ENCODE measurements around the gene AKR1C1. TPM values are rescaled to one million over a fixed set of nuclear protein-coding genes. Genes with fewer than 3 reads are reported as not detected.
"Not testable (repeated sequence)": the region's sequence is repeated elsewhere in the genome, so short reads cannot be mapped to it uniquely, and the experiment has no call there.

Gene AKR1C1
- total and polyA plus RNA-seq, 3 donors from 2014 or later, result 23.2 to 30.8 (median 26.3) TPM

DNA sequence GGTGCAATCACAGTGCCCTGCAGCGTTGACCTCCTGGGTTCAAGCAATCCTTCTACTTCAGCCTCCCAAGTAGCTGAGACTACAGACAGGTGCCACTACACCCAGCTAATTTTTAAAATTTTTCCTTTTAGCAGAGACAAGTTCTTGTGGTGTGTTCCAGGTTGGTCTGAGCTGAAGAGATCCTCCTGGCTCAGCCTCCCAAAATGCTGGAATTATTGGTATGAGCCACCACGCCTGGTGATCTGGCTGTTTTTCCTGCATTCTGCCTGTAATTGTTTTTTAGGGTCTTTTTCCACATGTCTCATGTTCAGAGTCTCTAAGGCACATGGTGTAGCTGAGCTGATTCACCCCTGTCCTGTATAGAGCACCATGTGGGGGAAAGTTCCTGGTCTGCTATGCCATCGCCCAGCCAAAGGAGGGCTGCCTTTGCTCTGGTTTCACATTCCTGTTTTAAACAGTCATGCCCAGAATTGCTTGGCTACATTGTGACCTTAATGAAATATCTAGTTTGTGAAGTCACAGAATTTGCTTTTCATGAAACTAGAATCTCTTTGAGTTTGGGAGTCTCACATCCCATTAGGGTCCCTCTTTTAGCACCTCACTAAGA lies 55.6 kb downstream of the AKR1C1 start:
- H3K4me3 ChIP-seq; intact Hi-C loops (cut with DNase I; ENCODE audit: low total_unique reads); H3K36me3 ChIP-seq (ENCODE audit: low read depth, missing control alignments); H3K27me3 ChIP-seq; H3K9me3 ChIP-seq: not testable (repeated sequence)
- peak; percentile 15 to 35 (median 28) for TF ChIP-seq CTCF (IDR thresholded peaks at IDR 0.05)
- 55 to 66% methylated on average over 2 to 3 of the region's 3 CpGs for WGBS, 2 donors
- peak overlapping the region in 1 of 2 donors; percentile 54 for H3K27ac ChIP-seq
- peak; percentile 65 for DNase-seq
- peaks cover 15% of the 10 kb centered on the region for H3K4me1 ChIP-seq

DNA sequence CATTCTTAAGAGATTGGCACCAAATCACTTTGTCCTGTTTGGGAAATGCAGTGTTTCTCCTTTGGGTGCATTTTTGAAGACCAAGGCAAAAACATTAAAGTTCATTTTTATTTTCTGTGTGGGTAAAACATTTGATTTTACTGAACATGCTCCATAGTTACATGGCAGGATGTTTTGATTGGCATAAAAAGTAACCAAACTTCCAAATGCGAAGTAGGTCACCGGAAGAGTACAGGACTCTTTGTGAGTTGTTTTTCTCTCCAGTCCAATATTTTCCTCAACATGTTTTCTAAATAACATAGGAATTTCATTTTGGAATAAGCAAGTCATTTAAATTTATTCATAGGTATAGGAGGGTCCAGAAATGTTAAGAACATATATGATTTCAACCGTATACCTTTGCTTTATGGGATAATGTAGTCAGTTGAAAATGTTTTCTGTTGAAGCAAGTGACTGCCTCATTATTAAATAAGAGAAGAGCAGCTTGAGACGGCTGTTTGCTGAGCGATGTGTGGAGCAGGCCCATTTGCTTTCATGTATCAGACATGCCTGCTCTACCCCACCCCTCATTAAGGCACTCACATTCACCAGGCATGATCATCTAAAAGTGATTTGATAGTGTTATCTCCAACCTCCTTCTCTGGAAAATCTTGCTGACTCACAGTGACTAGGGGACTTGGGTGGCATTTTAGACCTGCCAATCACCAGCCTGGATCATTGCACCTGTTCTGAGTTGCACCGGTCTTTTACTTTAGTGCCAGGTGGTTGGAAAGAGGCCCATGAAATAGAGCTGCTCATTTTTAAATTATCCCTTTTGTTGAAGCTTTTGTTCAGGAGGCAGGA lies 56.8 kb downstream of the AKR1C1 start:
- peak overlapping the region in 1 of 2 donors; percentile 54 for H3K27ac ChIP-seq
- H3K4me1 ChIP-seq, result peaks cover 15% of the 10 kb centered on the region
- intact Hi-C loops (cut with DNase I; ENCODE audit: low total_unique reads); H3K9me3 ChIP-seq; DNase-seq; H3K4me3 ChIP-seq; H3K27me3 ChIP-seq; H3K36me3 ChIP-seq (ENCODE audit: low read depth, missing control alignments): not testable (repeated sequence)
- 66 to 72% methylated on average over 6 of the region's 6 CpGs for WGBS, 2 donors

DNA sequence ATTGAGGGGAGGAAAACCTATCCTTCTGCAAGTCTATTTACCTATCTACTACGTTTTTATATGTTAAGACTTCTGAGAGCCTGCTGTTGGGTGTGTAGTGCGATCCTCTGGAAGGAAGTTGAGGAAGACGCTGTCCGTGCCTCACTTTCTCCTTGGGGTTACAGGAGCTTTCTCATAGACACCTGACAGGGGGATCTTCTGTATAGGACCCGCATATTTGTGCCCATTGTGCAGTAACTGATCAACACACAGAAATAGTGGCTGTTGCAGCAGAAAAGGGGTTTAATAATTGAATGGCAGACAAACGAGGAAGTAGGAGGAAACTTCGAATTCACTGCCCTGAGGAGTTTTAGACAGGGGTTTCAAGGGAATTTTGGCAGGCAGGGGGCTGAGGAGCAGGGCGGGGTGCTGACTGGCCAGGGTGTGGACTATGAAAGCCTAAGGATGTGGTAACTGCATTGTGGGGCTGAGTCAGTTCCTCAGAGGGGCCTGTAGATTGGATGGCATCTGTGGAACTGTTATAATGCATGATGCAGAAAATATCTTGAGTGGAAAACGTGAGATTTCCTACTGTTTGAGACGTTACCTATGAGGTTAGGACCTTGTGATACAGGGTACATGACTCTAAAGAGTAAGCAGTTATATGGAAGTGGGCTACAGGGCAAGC lies 58.5 kb downstream of the AKR1C1 start:
- intact Hi-C loops (cut with DNase I; ENCODE audit: low total_unique reads); H3K27me3 ChIP-seq; H3K4me3 ChIP-seq; DNase-seq; H3K36me3 ChIP-seq (ENCODE audit: low read depth, missing control alignments); H3K27ac ChIP-seq; H3K9me3 ChIP-seq: not testable (repeated sequence)
- WGBS, 2 donors, result 73 to 85% methylated on average over 10 of the region's 10 CpGs
- H3K4me1 ChIP-seq, result peaks cover 15% of the 10 kb centered on the region

- Histone ChIP-seq H3K27me3 (no peaks in the 10 kb centered on the region), H3K4me1 (peaks cover 15% of the 10 kb centered on the region), H3K27ac (no peak overlapping the region), H3K36me3 (ENCODE audit: low read depth, missing control alignments) (no peaks in the 10 kb centered on the region), H3K4me3 (no peak overlapping the region), H3K9me3 (no peaks in the 10 kb centered on the region)
- TF ChIP-seq CTCF (IDR thresholded peaks at IDR 0.05) (no peak), POLR2A (IDR thresholded peaks at IDR 0.05) (no peak)
- intact Hi-C loops (cut with DNase I; ENCODE audit: low total_unique reads), result no loop called here
- DNase-seq, result no peak
- WGBS, 2 donors, result 38 to 45% methylated on average over 4 of the region's 4 CpGs
These were observed 60.1 kb downstream of the AKR1C1 start for GRCh38 chr10:5023177-5023805.

GRCh38 chr10:5025461-5025881 lies 62.3 kb downstream of the AKR1C1 start:
- H3K27ac ChIP-seq; H3K4me3 ChIP-seq; H3K36me3 ChIP-seq (ENCODE audit: low read depth, missing control alignments); H3K27me3 ChIP-seq; DNase-seq; H3K4me1 ChIP-seq; H3K9me3 ChIP-seq; intact Hi-C loops (cut with DNase I; ENCODE audit: low total_unique reads): not testable (repeated sequence)

- WGBS, 2 donors, result 98 to 100% methylated on average over 1 of the region's 1 CpG
- no peaks in the 10 kb centered on the region for H3K27me3 ChIP-seq
- no peak overlapping the region for H3K4me3 ChIP-seq
- intact Hi-C loops (cut with DNase I; ENCODE audit: low total_unique reads), result no loop called here
- H3K36me3 ChIP-seq (ENCODE audit: low read depth, missing control alignments), result no peaks in the 10 kb centered on the region
- no peak overlapping the region for H3K27ac ChIP-seq
- no peaks in the 10 kb centered on the region for H3K9me3 ChIP-seq
- DNase-seq, result no peak
- H3K4me1 ChIP-seq, result no peaks in the 10 kb centered on the region
- no peak for TF ChIP-seq CTCF (IDR thresholded peaks at IDR 0.05)
- no peak for TF ChIP-seq POLR2A (IDR thresholded peaks at IDR 0.05)
These were observed 67.8 kb downstream of the AKR1C1 start for GRCh38 chr10:5030989-5031388.

GRCh38 chr10:5031588-5031987 lies 68.4 kb downstream of the AKR1C1 start:
- 83 to 87% methylated on average over 4 of the region's 4 CpGs for WGBS, 2 donors
- H3K27ac ChIP-seq; H3K9me3 ChIP-seq; DNase-seq; H3K27me3 ChIP-seq; H3K4me1 ChIP-seq; H3K4me3 ChIP-seq; intact Hi-C loops (cut with DNase I; ENCODE audit: low total_unique reads); H3K36me3 ChIP-seq (ENCODE audit: low read depth, missing control alignments): not testable (repeated sequence)

DNA sequence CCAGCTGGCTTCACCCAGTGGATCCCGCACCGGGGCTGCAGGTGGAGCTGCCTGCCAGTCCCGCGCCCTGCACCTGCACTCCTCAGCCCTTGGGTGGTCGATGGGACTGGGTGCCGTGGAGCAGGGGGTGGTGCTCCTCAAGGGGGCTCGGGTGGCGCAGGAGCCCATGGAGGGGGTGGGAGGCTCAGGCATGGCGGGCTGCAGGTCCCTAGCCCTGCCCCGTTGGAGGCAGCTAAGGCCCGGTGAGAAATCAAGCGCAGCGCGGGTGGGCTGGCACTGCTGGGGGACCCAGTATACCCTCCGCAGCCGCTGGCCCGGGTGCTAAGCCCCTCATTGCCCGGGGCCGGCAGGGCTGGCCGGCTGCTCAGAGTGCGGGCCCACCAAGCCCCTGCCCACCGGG lies 69.2 kb downstream of the AKR1C1 start:
- H3K4me1 ChIP-seq; H3K36me3 ChIP-seq (ENCODE audit: low read depth, missing control alignments); H3K27ac ChIP-seq; intact Hi-C loops (cut with DNase I; ENCODE audit: low total_unique reads); H3K27me3 ChIP-seq; H3K4me3 ChIP-seq; DNase-seq; H3K9me3 ChIP-seq: not testable (repeated sequence)
- WGBS, 2 donors, result 94% methylated on average over 14 of the region's 22 CpGs; no CpG with 5 or more reads in 1 of the 2 donors

Measured in testis (tissue), 3 donors.